Fibroblast of pulmonary artery (primary cell): ENCODE measurements around the gene RAB26.

Experiments used
- DNase-seq: peaks from one replicate; pipeline ENCODE4 v3.0.0-alpha.2; 2010; ENCODE audit warnings: low read depth
- H3K4me3 ChIP-seq: replicated peaks from 2 replicates; pipeline ENCODE4 v1.5.1; 2011; ENCODE audit warnings: low read depth, mild to moderate bottlenecking, control low read depth, low read length, moderate library complexity
- TF ChIP-seq, protein P1 (sequence below): IDR thresholded peaks from 2 replicates; pipeline ENCODE4 v1.5.1; 2011; ENCODE audit warnings: mild to moderate bottlenecking, control low read depth, low read length, inconsistent platforms; ENCODE audit errors: missing control alignments

The RAB26 gene

DNA sequence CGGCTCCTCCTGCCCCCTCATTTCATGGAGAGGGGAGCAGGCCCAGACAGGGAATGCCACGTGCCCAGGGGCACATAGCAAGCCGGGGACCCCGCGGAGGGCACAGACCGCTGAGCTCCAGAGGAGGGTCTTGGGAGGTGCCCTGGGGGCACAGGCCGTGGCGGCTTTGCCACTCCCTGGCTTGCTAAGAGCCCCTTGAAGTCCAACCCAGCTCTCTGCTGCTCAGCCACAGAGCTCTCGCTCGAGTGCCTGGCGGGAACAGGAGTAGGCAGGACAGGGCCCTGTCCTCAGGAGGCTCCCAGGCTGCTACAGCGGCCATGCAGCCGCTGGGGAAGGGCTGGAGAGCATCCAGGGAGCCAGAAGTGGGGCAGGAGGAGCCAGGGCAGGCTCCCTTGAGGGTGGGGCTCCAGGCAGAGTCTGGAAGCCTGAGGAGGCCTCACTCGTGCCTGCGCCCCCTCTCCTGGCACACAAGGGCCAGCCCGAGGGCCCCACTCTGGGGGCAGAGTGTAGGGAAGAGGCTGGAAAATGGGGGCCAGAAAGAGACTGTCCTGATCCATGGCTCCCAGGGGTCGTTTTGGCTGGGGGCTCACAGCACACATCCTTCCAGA lies 4.4 kb upstream of the RAB26 start:
- TF ChIP-seq, protein P1, sequence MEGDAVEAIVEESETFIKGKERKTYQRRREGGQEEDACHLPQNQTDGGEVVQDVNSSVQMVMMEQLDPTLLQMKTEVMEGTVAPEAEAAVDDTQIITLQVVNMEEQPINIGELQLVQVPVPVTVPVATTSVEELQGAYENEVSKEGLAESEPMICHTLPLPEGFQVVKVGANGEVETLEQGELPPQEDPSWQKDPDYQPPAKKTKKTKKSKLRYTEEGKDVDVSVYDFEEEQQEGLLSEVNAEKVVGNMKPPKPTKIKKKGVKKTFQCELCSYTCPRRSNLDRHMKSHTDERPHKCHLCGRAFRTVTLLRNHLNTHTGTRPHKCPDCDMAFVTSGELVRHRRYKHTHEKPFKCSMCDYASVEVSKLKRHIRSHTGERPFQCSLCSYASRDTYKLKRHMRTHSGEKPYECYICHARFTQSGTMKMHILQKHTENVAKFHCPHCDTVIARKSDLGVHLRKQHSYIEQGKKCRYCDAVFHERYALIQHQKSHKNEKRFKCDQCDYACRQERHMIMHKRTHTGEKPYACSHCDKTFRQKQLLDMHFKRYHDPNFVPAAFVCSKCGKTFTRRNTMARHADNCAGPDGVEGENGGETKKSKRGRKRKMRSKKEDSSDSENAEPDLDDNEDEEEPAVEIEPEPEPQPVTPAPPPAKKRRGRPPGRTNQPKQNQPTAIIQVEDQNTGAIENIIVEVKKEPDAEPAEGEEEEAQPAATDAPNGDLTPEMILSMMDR, result no peak
- no peak for DNase-seq
- H3K4me3 ChIP-seq, result no peak overlapping the region

DNA sequence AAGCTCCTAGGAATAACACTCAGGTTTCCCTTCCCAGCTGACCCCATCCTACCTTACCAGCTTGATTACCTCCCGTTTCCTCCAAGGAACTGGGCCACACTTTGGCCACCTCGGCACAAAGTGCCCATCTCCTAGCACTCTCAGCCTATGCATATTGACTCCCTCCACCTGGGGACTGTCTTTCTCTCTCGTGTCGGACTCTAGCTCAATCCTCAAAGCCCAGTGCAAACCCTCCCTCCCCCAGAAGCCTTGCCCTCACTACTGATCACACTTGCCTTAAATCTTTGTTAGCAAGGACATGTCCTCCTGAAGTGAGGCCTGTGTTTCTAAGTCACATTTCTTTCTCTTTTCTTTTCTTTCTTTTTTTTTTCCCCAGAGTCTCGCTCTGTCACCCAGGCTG lies 2.6 kb upstream of the RAB26 start:
- no peak overlapping the region for H3K4me3 ChIP-seq
- TF ChIP-seq, protein P1, result no peak
- no peak for DNase-seq

DNA sequence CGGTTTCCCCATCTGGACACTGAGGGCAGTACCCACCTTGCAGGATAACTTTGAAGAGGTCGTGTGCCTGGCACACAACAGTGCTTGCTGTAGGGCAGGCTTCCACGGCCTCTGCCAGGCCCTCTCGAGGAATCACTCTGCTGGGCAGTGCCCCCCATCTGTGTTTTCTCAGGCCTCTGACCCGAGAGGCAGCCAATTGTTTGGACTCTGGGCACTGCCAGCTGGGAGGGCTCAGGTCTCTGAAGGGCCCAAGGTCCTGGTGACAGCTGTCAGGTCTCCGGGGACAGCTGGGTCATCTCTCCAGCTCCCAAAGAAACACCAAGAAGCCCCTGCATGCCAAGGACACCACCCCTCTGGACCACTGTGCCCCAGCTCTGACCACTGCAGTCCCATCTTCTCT lies 1.0 kb upstream of the RAB26 start:
- TF ChIP-seq, protein P1, result no peak
- no peak overlapping the region for H3K4me3 ChIP-seq

DNA sequence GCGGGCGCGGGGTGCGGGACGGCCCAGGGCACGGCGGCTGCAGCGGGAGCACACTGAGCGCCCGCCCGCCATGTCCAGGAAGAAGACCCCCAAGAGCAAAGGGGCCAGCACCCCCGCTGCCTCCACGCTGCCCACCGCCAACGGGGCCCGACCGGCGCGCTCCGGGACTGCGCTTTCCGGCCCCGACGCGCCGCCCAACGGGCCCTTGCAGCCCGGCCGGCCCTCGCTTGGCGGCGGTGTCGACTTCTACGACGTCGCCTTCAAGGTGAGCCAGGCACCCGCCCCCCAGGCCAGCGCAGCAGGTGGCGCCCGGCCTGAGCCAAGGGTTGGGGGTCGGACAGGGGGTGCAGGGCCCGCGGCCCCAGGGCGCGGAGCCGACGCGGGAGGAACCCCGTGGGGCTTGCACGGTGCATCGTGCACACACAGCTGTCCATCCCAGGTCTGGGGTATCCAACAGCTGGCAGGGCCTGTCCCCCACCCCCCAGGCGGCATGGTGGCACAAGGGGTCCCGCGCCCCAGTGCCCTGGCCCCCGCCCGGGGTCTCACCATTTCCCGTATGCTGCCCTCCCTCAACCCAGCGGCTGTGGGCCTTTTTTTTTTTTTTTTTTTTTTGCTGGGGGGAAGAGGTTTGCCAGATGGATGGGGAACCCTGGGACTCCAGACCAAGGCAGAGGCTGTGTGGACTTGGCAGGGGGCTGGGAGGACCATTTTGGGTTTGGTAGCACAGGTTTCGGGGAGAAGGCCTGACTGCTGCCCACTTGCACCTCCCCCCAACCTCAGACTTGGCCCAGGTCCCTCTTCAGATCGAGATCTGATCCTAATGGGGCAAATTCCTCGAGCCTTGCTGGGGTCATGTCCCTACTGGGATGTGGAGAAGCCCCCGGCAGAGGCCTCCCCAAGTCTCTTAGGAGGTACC lies 547 bp downstream of the RAB26 start:
- peak overlapping the region; percentile 36 for H3K4me3 ChIP-seq
- TF ChIP-seq, protein P1, result no peak

More for the DNA sequence above, 1.0 kb upstream of the RAB26 start:
- DNase-seq, result no peak

DNA sequence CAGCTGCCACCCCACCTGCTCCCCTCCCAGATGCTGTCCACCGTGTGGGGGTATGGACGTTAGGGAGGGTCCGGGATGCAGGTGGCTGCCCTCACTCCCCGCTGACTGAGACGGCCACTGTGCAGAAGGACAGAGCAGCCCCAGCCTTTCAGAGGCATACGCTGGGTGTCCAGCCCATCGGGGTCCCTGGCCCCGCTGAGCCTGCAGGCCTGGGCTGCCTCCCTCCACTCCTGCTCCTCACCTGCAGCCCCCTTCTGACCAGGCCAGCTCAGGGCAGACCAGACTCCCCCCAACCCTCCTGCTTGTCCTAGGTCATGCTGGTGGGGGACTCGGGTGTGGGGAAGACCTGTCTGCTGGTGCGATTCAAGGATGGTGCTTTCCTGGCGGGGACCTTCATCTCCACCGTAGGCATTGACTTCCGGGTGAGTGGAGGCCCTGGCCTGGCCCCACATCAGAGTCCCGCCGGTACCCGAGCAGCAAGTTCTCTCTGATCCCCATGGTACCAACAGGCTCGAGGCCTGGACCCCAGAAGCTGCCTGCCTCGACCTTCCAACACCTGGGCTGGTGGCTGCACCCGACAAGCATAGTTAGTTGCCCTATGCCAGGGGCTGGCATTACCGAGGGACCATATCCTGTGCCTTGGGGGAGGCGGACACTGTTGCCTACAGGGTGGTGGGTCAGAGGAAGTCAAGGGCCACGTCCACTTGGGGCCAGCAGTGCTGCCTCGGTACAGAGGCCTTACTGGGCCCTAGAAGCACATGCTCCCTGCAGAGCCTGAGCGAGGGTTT lies 1.4 kb downstream of the RAB26 start:
- no peak overlapping the region for H3K4me3 ChIP-seq
- DNase-seq, result no peak
- TF ChIP-seq, protein P1, result no peak

More for the DNA sequence above, 547 bp downstream of the RAB26 start:
- DNase-seq, result no peak

DNA sequence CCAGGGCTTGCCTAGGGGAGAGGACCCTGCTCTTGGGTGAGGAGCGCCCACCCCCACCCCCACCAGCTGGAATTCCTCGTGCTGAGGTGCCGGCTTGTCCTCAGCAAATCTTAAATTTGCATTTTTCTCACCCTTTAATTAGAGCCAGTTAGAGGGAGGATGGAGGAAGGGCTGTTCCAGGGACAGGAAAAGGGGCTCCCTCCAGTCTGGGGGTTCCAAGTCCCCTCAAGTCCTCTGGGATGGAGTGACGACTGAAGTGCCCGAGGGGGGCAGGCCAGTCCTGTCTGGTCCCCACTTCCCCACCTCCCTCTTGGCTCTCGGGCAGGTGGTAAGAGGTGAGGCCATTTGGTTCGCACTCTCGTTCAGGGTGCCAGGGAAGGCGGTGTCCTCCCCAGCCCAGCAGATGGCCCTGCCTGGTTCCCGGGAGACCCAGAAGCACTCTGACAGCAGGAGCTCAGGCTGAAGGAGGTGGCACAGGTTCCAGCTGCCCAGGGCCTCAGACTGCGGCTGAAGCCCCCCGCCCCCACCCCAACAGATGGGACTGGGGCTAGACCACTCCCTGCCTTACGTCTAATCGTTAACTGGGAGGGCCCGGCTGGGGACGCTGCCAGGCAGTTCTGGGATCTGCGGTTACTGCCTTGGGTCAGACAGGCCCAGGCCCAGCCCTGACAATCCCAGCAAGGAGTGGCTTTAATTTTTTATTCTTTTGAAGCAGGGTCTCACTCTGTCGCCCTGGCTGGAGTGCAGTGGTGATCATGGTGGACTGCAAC lies 2.2 kb downstream of the RAB26 start:
- no peak for DNase-seq
- H3K4me3 ChIP-seq, result no peak overlapping the region
- TF ChIP-seq, protein P1, result no peak
